HG02759 (cell line): Measurements from ENCODE around the gene CYP2U1.

Source experiments
- ATAC-seq: cut with Tn5 transposase; IDR thresholded peaks from one replicate; pipeline ENCODE4 v1.9.1; 2021; ENCODE audit warnings: mild to moderate bottlenecking, moderate library complexity; ENCODE audit not compliant: unreplicated experiment

Gene CYP2U1

DNA sequence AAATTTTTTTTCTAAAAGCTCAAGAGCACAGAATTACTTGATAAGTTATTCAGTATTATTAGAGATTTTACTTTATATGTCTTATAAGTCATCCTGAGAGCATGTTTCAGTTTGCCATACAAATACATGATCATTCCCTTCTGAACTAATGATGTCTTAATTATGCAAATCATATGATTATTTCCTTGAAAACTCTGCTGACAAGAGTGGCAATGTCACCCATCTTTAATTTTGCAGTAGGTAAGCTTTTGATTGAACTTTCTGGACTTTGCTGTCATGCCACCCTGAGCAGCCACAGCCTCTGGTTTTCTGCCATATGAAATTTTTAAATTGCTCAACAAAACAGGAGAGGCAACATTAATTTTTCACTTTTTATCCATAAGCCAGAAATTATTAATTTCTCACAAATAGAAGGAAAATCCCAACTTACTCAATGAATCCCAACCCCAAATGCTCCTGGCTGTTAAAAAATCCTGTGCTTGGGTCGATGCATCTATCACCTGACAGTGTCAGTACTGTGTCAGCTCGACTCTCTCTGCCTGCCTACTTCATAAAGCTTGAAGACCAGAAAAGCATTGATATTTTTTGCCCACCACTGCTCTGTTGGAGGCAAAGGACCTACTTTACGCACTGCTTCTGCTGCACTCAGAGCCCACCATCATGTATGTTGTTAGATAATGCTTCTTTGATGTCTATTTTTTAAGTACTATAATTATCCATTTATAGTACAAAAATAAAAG lies 46.8 kb downstream of the CYP2U1 start:
- no peak for ATAC-seq

DNA sequence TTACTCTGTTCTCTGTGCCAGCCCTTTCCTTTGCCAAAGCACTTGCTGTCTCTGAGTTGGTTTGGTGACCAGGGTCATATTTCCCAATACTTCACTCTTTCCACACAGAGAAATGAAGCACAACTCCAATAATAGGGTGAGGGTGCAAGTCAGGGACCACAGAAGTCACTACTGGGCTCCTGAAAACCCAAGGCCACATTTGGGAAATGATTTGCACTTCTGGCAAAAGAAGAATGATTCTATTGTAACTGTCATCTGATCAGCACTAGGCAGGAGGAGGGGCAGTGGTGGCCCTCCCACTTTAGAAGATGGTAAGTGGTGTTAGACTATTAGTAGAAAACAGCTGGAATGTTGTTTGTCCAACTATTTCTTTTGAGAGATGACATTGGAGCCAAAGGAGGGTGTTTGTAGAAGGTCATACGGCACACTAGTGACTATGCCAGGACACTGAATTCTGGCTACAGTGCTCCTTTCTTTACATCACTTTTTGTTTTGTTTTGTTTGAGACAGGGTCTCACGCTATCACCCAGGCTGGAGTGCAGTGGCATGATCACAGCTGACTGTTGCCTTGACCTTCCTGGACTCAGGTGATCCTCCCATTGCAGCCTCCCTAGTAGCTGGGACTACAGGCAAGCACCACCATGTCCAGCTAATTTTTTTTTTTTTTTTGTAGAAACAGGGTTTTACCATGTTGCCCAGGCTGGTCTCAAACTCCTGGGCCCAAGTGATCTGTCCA lies 47.5 kb downstream of the CYP2U1 start:
- no peak for ATAC-seq

DNA sequence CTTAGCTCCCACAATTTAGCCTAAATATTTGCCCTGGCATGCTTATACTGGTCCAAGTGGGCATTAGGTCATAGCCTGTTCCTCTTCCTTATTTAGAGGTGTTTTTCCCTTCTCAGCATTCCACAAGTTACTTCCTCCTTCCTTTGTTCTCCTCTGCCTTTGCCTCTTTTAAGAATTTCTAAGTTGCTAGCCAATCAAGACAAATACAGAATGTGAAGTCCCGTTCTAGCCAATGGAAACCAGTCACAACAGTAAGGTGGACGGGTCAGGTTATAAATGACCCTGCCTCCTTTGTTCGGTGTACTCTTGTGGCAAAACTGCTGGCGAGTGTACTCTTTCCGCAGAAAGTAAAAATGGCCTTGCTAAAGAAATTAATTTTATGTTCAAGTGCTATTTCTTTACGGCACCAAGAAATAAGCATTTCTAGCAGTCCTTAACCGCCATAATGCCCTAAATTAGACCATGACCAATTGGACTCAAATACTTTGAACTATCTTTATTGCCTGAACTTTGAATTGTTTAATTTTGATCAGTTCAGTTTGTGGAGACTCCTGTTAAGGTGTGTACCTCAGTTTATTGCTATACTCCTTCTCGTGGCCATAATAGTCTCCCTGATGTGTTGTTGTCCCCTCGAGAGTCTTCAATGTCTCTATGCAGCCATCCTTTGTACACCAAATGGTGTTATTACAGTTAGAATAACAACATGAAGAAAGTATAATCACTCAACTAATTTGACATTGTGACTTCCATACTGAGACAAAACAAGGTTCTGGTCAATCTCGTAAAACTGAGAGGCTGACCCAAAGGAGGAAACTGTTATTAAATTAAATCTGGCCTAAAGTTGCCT lies 56.8 kb downstream of the CYP2U1 start:
- ATAC-seq, result no peak

- no peak for ATAC-seq
These were observed 57.4 kb downstream of the CYP2U1 start for GRCh38 chr4:107988763-107989035.

- peak; percentile 3 for ATAC-seq
These were observed 57.8 kb downstream of the CYP2U1 start for GRCh38 chr4:107989162-107989536.

GRCh38 chr4:107989537-107990386 lies 58.4 kb downstream of the CYP2U1 start, which contains the start of gene HADH:
HADH (plus strand) TSS chr4:107989889; CDS start chr4:107989933, 44 bp downstream.
- peak; percentile 96 for ATAC-seq

- no peak for ATAC-seq
These were observed 60.7 kb downstream of the CYP2U1 start for GRCh38 chr4:107991945-107992630.

GRCh38 chr4:107993969-107994368 lies 62.6 kb downstream of the CYP2U1 start:
- peak; percentile 26 for ATAC-seq

DNA sequence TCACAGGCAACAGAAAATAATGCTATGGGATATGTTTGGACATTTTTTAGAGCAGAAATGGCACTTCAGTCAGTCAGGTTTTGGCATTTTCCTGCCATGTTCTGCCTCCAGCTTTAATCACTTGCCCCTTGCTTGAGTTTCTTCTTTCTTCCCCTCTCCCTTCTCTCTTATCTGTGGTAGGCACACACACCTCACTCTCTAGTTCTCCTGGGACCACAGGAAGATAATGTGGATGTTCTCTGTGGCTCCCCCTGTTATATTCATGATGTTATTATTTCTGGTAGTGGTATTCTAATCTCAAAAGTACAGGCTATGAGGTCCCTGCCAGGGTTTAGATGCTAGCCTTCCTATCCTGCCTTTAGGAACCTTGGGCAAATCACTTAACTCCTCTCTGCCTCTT lies 63.5 kb downstream of the CYP2U1 start:
- no peak for ATAC-seq

DNA sequence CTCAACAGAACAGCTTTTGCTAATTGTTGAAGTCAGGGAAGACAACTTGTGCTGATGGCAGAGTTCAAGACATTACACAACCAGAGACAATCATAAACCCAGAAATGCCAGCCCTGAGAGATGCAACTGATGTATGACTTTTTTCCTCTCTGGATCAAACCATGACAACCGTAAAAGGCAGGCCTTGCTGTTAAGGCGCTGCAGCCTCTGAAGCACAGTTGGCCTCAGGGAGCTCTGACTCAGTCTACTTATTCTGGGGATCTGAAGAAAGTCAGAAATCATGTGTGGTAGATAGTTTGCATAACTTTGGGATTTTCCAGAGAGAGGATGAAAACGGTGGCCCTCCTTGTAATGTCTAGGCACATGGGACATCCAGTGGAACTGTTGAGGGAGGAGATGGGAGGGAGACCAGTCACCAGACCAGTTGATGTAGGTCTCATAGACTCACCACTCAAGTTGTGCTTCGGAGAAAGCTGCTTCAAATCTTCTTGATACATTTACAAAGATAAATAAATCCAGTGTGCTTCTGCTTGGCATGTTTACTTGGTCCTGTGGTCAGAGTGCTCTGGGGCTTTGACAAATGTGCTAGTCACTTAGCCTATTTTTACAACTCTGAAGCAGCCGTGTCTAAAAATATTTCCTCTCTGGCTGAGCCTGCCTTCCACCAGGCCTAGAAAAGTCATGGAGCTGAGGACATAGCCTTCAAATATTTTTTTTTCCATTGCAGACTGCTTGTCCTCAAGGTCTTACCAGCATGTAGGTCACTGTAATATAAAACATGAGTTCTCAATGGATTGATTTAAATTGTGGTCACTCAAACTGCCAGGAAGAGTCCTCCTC lies 65.8 kb downstream of the CYP2U1 start:
- no peak for ATAC-seq

DNA sequence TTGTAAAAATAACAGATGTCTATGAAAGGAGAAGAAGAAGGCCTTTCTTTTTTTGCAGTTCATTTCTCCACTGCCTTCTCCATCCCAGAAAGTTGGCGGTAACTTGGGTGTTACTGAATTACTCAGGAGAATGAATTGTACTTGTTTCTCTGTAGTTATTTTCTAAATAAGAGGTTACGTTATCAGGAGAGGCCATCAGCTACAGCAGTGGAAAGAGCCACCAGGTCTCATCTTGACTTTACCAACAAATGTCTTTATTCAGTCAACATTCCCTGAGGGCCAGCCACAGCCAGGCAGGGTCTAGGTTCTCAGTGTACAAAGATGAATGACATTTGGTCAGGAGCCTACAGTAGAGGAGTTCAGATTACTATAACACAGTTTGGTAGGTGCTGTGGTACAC lies 66.4 kb downstream of the CYP2U1 start:
- ATAC-seq, result no peak

DNA sequence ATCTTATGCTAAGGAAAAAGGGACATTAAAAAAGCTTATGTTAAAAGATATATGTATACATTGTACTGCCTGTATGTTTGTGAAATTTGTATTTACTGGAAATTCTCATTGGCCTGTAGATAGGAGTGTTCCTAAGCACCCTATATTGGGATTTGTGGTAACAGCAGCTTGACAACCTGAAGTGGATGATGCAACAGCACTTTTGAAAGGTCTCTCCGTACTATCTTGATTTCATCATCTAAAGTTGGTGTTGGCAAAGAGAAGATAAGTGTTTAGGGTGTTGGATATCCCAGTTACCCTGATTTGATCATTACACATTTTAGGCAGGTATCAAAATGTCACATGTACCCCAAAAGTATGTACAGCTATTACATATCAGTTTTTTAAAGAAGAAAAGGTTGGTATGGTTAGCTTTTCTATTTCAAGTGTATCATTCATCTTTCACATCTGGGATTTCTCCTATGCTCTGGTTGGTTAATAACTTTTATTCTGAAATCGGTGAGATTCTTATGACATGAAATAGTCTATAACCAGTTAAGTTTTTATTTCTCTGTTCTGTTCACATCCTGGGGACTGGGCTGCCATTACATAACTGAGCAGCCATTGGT lies 68.7 kb downstream of the CYP2U1 start:
- ATAC-seq, result no peak

GRCh38 chr4:108001540-108002135 lies 70.3 kb downstream of the CYP2U1 start:
- no peak for ATAC-seq
